AG09319 (cell line): ENCODE measurements around the gene RYR3.

ENCODE experiments used
- DNase-seq: peaks from one replicate; pipeline ENCODE4 v3.0.0-alpha.2; 2010; ENCODE audit warnings: low read depth; ENCODE audit errors: extremely low read depth
- TF ChIP-seq, protein P1 (sequence below): IDR thresholded peaks from 2 replicates; pipeline ENCODE4 v1.5.1; 2011; ENCODE audit warnings: low read depth, mild to moderate bottlenecking, inconsistent platforms, low read length, moderate library complexity

Gene RYR3

DNA sequence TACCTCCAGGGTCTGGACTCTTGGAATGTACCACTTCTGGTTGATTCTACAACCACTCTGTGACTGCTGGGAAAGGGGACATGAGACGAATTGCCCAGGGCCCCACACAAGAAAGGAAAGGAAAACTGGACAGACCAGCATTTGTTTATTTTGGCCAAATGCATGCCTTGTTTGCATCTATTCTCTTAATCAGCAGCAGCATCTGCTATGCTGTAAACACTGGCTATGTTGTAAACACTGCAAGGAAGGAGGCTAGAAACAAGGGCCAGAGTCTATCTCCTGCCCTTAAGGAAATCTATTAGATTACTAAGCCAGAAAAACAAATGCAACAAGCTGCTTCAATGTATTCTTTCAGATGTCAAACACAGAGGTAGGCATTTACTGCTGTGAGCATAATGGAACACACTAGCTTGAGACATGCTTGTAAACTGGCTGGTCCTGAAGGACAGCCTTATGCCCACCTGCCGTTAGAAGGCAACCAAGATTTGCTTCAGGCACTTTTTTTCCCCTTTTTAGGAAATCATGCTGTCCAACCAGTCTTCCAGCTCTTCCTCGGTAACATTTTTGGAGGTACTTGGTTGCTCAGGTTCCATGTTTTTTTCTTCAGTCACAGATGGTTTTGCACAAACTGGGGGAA is 555.5 kb downstream of the RYR3 start:
- TF ChIP-seq, protein P1, sequence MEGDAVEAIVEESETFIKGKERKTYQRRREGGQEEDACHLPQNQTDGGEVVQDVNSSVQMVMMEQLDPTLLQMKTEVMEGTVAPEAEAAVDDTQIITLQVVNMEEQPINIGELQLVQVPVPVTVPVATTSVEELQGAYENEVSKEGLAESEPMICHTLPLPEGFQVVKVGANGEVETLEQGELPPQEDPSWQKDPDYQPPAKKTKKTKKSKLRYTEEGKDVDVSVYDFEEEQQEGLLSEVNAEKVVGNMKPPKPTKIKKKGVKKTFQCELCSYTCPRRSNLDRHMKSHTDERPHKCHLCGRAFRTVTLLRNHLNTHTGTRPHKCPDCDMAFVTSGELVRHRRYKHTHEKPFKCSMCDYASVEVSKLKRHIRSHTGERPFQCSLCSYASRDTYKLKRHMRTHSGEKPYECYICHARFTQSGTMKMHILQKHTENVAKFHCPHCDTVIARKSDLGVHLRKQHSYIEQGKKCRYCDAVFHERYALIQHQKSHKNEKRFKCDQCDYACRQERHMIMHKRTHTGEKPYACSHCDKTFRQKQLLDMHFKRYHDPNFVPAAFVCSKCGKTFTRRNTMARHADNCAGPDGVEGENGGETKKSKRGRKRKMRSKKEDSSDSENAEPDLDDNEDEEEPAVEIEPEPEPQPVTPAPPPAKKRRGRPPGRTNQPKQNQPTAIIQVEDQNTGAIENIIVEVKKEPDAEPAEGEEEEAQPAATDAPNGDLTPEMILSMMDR, result no peak
- no peak for DNase-seq

DNA sequence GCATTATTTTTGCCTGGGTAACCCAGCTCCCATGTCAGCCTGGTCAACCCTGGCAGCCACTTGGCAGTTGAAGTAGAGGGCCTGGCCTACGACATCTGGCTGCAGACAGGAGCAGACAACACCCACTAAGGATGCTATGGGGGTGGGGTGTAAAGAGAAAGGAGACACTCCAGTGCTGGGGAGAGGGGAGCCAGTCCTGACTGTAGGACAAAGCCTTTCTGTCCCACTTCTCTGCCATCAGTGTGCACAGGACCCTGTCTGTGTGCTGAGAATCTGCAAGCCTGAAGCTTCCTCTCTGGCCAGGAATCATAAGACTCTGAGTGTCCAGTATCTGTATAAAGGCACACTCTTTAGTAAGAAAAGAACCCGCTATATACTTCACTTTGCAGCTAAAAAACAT is 561.2 kb downstream of the RYR3 start:
- DNase-seq, result no peak
- TF ChIP-seq, protein P1, result no peak

DNA sequence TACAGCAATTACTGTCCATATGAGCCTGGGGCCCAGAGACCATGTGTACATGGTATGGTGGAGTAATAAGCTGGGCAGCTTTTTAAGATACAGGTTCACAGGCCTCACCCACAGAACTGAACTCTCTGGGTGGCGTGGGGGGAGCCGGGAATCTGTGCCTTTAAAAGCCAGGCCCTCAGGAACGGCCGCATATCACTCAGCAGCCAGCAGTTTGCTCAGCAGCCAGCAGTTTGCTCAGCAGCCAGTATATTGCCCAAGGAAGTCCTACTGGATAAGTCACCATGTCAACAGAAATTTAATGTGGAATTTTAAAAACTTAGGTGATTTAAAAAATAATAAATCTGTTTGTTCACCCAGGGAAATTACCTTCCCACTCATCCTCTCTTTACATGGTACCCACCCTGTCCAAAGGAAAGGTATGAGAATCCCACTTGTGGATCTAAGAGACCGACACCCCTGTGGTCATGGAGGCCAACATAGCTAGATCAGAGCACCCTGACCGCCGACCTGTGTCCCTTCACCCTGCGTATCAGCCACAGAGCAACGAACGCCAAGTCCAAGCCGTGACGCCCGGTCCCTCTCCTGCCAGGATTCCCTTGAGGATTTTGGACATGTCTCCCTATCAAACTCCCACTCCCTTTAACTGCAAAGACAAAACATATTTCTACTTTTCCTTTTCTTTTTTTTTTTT is 561.8 kb downstream of the RYR3 start:
- TF ChIP-seq, protein P1, result no peak
- DNase-seq, result no peak

- TF ChIP-seq, protein P1, result no peak
- no peak for DNase-seq
Observed at GRCh38 chr15:33874156-33874555, 563.4 kb downstream of the RYR3 start.

GRCh38 chr15:33882921-33883320 is 572.2 kb downstream of the RYR3 start:
- no peak for DNase-seq
- TF ChIP-seq, protein P1, result no peak

DNA sequence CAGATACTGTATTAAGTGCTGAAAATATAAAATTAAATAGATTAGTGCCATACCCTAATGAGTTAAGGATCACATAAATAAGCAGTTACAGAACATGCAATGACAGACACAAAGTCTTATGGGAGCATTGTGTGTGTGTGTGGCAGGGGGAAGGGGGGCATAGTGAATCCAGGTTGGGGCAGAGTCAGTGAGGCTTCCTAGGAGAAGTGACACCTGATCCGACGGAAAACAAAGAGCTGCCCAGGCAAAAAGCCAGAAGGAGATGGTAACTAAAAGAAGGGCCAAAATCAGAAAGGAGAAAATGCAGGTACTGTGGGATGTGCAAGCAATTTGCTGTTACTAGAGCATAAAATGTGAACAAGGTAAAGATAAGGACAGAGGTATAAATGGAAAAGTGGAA is 577.4 kb downstream of the RYR3 start:
- TF ChIP-seq, protein P1, result no peak
- DNase-seq, result no peak

DNA sequence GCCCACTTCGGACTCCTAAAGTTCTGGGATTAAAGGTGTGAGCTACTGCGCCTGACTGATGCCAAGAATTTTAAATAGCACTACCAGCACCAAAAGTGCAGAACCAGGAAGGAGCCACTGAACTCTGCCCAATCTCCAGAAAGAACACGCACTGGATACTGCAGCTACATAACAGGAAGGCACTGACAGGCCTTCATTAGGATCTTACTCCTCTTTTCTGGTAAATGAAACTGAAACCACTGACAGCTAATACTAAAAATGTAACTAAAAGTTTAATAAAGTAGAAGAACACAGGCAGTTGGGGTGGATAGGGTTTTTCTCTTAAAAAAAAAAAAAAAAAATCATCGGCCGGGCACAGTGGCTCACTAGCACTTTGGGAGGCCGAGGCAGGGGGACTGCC is 583.4 kb downstream of the RYR3 start:
- no peak for DNase-seq
- TF ChIP-seq, protein P1, result no peak
